Colonic mucosa (tissue), 4 donors: Measurements from ENCODE around the gene ADAM12. TPM values are rescaled to one million over a fixed set of nuclear protein-coding genes. Genes with fewer than 3 reads are reported as not detected.

Source experiments
- DNase-seq: peaks from one replicate; pipeline ENCODE4 v3.0.0-alpha.2; 2020
- H3K27ac ChIP-seq: fragments of 200-600 bp; one replicate; pipeline ENCODE4 v1.8.0; 2021
- H3K27me3 ChIP-seq: fragments of 200-600 bp; one replicate; pipeline ENCODE4 v1.8.0; 2021
- H3K36me3 ChIP-seq: fragments of 200-600 bp; one replicate; pipeline ENCODE4 v1.8.0; 2021
- H3K4me1 ChIP-seq: fragments of 200-600 bp; one replicate; pipeline ENCODE4 v1.8.0; 2021; ENCODE audit warnings: mild to moderate bottlenecking
- H3K4me3 ChIP-seq: fragments of 200-600 bp; one replicate; pipeline ENCODE4 v1.8.0; 2021
- H3K9ac ChIP-seq, 2 donors: one replicate each; pipeline ENCODE4 v1.7.0; 2013; ENCODE audit warnings: control low read depth in 2 of 2, low read depth in 2 of 2, low read length in 2 of 2
- H3K9me3 ChIP-seq: fragments of 200-600 bp; one replicate; pipeline ENCODE4 v1.8.0; 2021
- intact Hi-C: fragments of 100-400 bp; cut with DNase I; formaldehyde crosslinking; loops from one replicate; pipeline ENCODE4 v1.14.1; 2022
- total RNA-seq, 2 donors: library from RNA; stranded (reverse); fragmentation: NEBNext Ultra II Directional in 1 of 2; extraction: Animal tissue kit (Norgen Biotek cat#: 25700) in 1 of 2; gene quantifications; one replicate each; pipeline ENCODE4 v1.2.1, GENCODE V29; 2021
- TF ChIP-seq, protein P1 (sequence below): fragments of 200-600 bp; IDR thresholded peaks from one replicate; pipeline ENCODE4 v1.8.0; 2022; ENCODE audit warnings: antibody characterized with exemption, mild to moderate bottlenecking
- donor health status: healthy.
- donor health status: DM: no; HTN: no; CAD: no.
- donor health status: DM: no; HTN: no; CAD: no.

ADAM12 gene
- total RNA-seq, 2 donors from 2014 or later = 0.30 to 0.64 TPM

GRCh38 chr10:126207313-126207771, 180.9 kb downstream of the ADAM12 start:
- no peaks in the 10 kb centered on the region for H3K9me3 ChIP-seq
- intact Hi-C loops = no loop called here
- no peak overlapping the region for H3K9ac ChIP-seq
- no peaks in the 10 kb centered on the region for H3K4me1 ChIP-seq
- DNase-seq = no peak
- H3K27ac ChIP-seq = no peak overlapping the region
- TF ChIP-seq, protein P1, sequence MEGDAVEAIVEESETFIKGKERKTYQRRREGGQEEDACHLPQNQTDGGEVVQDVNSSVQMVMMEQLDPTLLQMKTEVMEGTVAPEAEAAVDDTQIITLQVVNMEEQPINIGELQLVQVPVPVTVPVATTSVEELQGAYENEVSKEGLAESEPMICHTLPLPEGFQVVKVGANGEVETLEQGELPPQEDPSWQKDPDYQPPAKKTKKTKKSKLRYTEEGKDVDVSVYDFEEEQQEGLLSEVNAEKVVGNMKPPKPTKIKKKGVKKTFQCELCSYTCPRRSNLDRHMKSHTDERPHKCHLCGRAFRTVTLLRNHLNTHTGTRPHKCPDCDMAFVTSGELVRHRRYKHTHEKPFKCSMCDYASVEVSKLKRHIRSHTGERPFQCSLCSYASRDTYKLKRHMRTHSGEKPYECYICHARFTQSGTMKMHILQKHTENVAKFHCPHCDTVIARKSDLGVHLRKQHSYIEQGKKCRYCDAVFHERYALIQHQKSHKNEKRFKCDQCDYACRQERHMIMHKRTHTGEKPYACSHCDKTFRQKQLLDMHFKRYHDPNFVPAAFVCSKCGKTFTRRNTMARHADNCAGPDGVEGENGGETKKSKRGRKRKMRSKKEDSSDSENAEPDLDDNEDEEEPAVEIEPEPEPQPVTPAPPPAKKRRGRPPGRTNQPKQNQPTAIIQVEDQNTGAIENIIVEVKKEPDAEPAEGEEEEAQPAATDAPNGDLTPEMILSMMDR = no peak
- no peaks in the 10 kb centered on the region for H3K27me3 ChIP-seq
- H3K4me3 ChIP-seq = no peak overlapping the region
- no peaks in the 10 kb centered on the region for H3K36me3 ChIP-seq

- intact Hi-C loops = no loop called here
- TF ChIP-seq, protein P1 = no peak
- Histone ChIP-seq H3K9ac (no peak overlapping the region), H3K36me3 (no peaks in the 10 kb centered on the region), H3K4me1 (no peaks in the 10 kb centered on the region), H3K9me3 (no peaks in the 10 kb centered on the region), H3K27me3 (no peaks in the 10 kb centered on the region), H3K4me3 (no peak overlapping the region), H3K27ac (no peak overlapping the region)
- DNase-seq = no peak
These were observed 182.6 kb downstream of the ADAM12 start for GRCh38 chr10:126205486-126206205.

- intact Hi-C loops = no loop called here
- Histone ChIP-seq H3K9ac (no peak overlapping the region), H3K27ac (no peak overlapping the region), H3K4me1 (no peaks in the 10 kb centered on the region), H3K9me3 (no peaks in the 10 kb centered on the region), H3K4me3 (no peak overlapping the region), H3K36me3 (no peaks in the 10 kb centered on the region), H3K27me3 (no peaks in the 10 kb centered on the region)
- TF ChIP-seq, protein P1 = no peak
- DNase-seq = no peak
These were observed 184.0 kb downstream of the ADAM12 start for GRCh38 chr10:126204320-126204719.

DNA sequence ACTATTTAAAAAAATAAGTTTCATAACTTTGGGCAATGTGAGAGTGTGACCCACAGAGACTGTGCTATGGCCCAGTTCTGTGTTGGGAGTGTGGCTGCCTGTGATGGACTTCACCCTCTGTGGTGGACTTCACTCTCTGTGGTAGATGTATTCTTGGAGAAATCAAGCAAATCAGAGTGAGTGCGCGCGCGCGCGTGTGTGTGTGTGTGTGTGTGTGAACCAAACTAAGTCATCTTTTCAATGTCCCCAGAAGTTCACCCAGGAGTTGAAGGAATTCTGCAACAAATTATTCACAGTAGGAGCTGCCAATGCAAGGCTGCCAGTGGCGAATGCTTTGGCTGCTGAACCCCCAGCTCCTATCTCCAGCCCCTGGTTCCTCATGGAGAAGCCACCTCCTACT, 184.5 kb downstream of the ADAM12 start:
- H3K27ac ChIP-seq = no peak overlapping the region
- no peaks in the 10 kb centered on the region for H3K27me3 ChIP-seq
- TF ChIP-seq, protein P1 = no peak
- no peak overlapping the region for H3K9ac ChIP-seq
- H3K4me3 ChIP-seq = no peak overlapping the region
- intact Hi-C loops = no loop called here
- DNase-seq = no peak
- no peaks in the 10 kb centered on the region for H3K36me3 ChIP-seq
- no peaks in the 10 kb centered on the region for H3K9me3 ChIP-seq
- no peaks in the 10 kb centered on the region for H3K4me1 ChIP-seq

GRCh38 chr10:126201603-126202002, 186.7 kb downstream of the ADAM12 start:
- intact Hi-C loops = no loop called here
- TF ChIP-seq, protein P1 = no peak
- no peak for DNase-seq
- Histone ChIP-seq H3K27me3 (no peaks in the 10 kb centered on the region), H3K9ac (no peak overlapping the region), H3K27ac (no peak overlapping the region), H3K4me3 (no peak overlapping the region), H3K36me3 (no peaks in the 10 kb centered on the region), H3K9me3 (no peaks in the 10 kb centered on the region), H3K4me1 (no peaks in the 10 kb centered on the region)
